ENCODE measurements around the gene PPCDC. TPM values are rescaled to one million over a fixed set of nuclear protein-coding genes. Genes with fewer than 3 reads are reported as not detected.

The PPCDC gene
- total RNA-seq, 1 experiment from 2014 or later, result 34.4 TPM

DNA sequence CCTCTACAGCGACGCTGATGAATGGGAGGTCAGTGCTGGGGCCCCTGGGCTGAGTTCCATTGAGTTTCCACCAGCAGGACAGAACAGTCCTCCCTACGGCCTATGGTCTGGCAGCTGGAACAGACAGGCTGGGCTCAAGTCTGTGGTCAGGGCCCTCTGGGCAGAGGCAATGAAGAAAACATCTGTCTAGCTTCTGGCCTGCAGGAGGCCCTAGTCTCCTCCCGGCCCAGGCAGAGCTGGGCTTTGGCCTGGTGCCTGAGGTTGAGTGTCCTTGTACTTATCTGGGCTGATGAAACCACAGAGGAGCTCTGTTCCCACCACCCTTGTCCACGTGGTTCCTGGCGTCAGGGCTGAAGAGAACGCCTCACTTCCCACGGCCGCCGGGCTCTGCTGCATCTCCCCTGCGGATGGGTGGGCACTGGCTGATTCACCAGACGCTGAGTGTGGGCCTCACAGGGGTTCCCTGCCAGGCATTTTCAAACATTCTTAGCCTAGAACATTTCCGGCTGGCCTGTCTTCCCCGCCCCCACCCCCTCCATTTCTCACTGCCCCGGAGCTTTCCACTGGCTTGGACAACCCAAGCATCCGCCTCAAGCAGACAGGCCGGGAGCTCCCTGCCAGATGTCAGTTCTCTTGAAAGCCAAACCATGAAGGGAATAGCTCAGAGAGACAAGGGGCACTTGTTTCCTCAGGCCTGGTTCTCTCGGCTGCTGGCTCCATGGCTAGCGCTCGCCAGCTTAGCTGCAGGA is 20.3 kb downstream of the PPCDC start:
- Histone ChIP-seq H3K27me3 (ENCODE audit: control insufficient read depth, insufficient read depth, low read length) (no peaks in the 10 kb centered on the region), H3K36me3 (replicated peaks; ENCODE audit: control insufficient read depth, insufficient read depth, low read length) (peaks cover 3% of the 10 kb centered on the region), H3K4me3 (ENCODE audit: insufficient read depth, low read depth, low read length) (no peak overlapping the region)
- DNase-seq, result no peak

DNA sequence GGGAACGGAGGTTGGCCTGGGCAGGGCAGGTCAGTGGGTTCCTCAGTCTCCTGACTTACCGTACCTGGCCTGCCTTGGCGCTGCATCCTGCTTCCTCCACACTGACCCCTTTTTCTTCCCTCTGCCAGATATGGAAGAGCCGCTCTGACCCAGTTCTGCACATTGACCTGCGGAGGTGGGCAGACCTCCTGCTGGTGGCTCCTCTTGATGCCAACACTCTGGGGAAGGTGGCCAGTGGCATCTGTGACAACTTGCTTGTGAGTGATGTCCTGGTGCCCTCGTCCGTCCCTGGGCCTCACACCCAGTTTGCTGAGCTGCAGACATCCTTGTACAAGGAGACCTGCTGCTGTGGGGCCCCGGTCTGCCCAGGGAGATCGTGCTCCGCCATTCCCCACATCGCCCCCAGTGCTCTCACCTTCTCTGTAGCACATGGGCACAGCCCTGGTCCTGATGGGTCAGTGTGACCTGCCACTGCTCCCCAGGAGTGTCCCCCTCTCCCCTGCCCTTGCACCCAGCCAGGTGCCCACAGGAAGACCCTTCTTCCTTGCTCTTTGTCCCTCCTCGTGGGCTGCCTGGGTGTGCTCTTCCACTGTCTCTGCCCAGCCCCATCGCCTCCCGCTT is 21.0 kb downstream of the PPCDC start:
- no peak overlapping the region for H3K4me3 ChIP-seq (ENCODE audit: insufficient read depth, low read depth, low read length)
- peaks cover 3% of the 10 kb centered on the region for H3K36me3 ChIP-seq (replicated peaks; ENCODE audit: control insufficient read depth, insufficient read depth, low read length)

DNA sequence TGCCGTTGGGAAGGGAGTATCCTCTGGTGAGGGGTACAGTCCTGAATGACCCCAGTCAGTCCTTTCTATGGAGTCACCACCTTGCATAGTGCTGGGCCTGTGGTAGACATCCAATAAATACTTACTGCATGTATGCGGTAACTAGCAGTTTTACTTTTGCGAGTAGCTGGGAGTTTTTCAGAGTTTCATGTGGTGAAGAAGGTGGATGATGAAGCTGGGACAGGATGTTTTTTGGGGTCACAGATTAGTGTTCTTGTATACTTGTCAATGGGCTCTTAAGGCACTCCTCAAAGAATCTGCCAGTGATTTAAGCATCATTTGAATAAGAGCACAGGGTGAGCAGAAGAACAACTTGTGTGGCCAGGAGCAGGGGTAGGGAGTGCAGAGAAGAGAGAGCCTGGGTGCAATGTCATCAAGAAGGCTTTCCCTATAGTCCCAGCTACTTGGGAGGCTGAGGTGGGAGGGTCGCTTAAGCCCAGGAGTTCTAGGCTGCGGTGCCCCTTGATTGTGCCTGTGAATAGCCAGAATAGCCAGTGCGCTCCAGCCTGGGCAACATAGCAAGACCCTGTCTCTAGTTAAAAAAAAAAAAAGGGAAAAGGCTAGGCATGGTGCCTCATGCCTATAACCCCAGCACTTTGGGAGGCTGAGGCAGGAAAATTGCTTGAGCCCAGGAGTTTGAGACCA is 22.1 kb downstream of the PPCDC start:
- Histone ChIP-seq H3K4me3 (ENCODE audit: insufficient read depth, low read depth, low read length) (no peak overlapping the region), H3K27me3 (ENCODE audit: control insufficient read depth, insufficient read depth, low read length) (no peaks in the 10 kb centered on the region), H3K36me3 (replicated peaks; ENCODE audit: control insufficient read depth, insufficient read depth, low read length) (peaks cover 3% of the 10 kb centered on the region)
- no peak for DNase-seq

More for the DNA sequence above, 21.0 kb downstream of the PPCDC start:
- H3K27me3 ChIP-seq (ENCODE audit: control insufficient read depth, insufficient read depth, low read length), result no peaks in the 10 kb centered on the region
- no peak for DNase-seq

DNA sequence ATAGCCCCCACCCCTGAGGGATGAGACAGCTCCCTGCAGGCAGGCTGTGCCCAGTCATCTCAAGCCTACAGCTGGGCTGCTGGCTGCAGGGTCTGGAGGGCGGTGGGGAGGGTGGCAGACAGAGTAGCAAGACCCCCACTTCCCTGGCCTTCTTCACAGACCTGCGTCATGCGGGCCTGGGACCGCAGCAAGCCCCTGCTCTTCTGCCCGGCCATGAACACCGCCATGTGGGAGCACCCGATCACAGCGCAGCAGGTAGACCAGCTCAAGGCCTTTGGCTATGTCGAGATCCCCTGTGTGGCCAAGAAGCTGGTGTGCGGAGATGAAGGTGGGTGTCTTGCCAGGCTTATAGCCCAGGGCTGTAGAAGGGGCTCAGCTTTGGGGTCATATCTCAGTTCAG is 25.0 kb downstream of the PPCDC start:
- DNase-seq, result no peak
- Histone ChIP-seq H3K4me3 (ENCODE audit: insufficient read depth, low read depth, low read length) (no peak overlapping the region), H3K27me3 (ENCODE audit: control insufficient read depth, insufficient read depth, low read length) (no peaks in the 10 kb centered on the region), H3K36me3 (replicated peaks; ENCODE audit: control insufficient read depth, insufficient read depth, low read length) (peaks cover 3% of the 10 kb centered on the region)

DNA sequence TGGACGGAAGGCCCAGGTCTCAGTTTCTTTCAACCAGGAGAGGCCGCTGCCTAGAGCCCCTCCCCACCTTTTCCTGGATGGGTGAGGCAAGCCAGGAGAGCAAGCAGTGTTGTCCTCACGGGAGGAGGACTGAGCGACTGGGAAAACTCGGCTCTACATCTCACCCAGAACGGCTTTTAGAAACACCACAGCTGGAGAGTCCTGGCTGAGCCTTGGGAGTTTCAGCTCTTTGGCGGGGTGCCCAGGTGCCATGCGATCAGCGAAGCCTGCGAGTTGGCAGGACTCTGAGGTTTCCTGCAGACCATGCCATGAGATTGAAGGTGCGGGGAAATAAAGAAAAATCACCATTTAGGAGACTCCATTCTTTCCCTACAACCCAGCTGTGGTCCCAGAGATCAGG is 26.0 kb downstream of the PPCDC start:
- Histone ChIP-seq H3K4me3 (ENCODE audit: insufficient read depth, low read depth, low read length) (no peak overlapping the region), H3K36me3 (replicated peaks; ENCODE audit: control insufficient read depth, insufficient read depth, low read length) (peaks cover 3% of the 10 kb centered on the region), H3K27me3 (ENCODE audit: control insufficient read depth, insufficient read depth, low read length) (no peaks in the 10 kb centered on the region)
- DNase-seq, result no peak

DNA sequence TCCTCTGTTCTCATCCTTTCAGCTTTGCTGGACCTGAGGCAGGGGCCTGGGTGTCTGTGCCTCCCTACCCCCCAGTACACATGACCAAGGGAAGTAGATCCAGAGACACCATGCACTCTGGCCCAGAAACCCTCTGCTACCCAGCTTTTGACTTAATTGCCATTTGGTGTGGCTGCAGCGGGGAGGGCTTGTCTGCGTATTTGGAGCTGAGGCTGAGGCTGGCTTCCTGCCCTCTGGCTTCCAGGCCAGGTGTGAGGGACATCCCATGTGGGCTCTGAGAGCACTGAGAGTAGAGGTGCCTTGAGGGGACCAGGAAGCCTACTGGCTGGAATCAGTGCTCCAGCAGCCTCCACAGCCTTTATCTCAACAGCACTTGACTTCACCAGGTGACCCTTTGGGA is 26.9 kb downstream of the PPCDC start:
- DNase-seq, result no peak
- Histone ChIP-seq H3K27me3 (ENCODE audit: control insufficient read depth, insufficient read depth, low read length) (no peaks in the 10 kb centered on the region), H3K4me3 (ENCODE audit: insufficient read depth, low read depth, low read length) (no peak overlapping the region), H3K36me3 (replicated peaks; ENCODE audit: control insufficient read depth, insufficient read depth, low read length) (peaks cover 2% of the 10 kb centered on the region; the same call in 1 of the 2 replicates)

DNA sequence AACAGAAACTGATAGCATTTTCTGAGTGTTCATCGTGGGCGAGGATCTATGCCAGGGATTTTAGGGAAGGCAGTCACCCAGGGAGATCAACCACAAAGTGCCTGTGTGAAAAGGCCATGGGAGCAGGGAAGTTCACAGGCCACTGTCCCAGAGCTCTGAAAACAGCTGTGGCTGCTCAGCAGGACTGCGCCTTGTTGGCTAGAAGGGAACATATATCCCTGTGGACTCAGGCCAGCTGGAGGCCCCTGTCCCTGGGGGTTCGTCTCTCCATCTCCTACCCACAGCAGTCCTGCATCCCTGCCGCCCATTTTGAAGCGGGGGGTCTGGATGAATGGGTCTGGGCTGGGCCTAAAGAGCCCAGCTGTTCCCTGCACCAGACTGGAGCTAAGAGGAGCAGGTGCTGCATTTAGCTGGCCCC is 27.8 kb downstream of the PPCDC start:
- peaks cover 2% of the 10 kb centered on the region; the same call in 1 of the 2 replicates for H3K36me3 ChIP-seq (replicated peaks; ENCODE audit: control insufficient read depth, insufficient read depth, low read length)

DNA sequence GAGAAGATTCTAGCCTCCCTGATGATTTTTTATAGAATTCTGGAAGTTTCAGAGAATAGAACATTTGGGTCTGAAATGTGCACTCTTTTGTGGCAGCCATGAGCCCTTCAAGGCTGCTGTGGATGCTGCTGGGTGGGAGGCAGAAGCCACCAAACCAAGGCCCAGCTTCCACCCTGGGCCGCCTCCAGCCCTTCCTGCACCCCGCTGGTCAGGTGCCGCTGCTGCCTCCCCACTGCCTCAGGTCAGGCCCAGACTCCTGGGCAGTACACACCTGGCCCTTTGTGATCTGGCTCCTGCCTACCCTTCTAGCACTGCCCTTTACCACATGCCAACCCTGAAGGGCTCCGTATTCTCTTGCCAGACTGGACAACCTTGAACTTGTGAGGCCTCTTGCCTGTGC is 28.3 kb downstream of the PPCDC start:
- Histone ChIP-seq H3K27me3 (ENCODE audit: control insufficient read depth, insufficient read depth, low read length) (no peaks in the 10 kb centered on the region), H3K36me3 (replicated peaks; ENCODE audit: control insufficient read depth, insufficient read depth, low read length) (peaks cover 2% of the 10 kb centered on the region; the same call in 1 of the 2 replicates)
- no peak for DNase-seq

More for the DNA sequence above, 27.8 kb downstream of the PPCDC start:
- Histone ChIP-seq H3K27me3 (ENCODE audit: control insufficient read depth, insufficient read depth, low read length) (no peaks in the 10 kb centered on the region), H3K4me3 (ENCODE audit: insufficient read depth, low read depth, low read length) (no peak overlapping the region)
- DNase-seq, result no peak

DNA sequence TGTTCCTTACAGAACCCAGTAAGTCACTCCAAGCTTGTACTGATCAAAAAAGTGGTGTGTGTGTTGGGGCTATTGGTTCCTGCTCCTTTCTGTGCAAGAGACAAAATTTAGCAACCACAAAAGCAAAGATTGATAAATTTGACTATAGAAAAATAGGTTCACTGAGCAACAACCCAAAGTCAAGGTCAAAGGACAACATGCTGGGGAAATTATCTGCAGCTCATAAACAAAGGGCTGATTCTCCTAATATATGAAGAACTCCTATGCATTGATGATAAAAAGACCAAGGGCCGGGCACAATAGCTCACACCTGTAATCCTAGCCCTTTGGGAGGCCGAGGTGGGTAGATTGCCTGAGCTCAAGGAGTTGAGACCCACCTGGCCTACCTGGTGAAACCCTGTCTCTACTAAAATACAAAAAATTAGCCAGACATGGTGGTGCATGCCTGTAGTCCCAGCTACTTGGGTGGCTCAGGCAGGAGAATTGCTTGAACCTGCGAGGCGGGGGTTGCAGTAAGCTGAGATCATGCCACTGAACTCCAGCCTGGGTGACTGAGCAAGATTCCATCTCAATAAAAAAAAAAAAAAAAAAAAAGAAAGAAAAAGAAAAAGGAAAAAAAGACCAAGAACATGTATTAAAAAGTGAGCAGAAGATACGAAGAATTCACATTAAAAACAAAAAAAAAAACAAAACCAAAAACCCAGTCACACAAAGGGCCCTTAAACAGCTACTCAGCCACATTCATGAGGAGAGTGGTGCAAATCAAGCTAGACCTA is 29.8 kb downstream of the PPCDC start:
- H3K4me3 ChIP-seq (ENCODE audit: insufficient read depth, low read depth, low read length), result no peak overlapping the region
- no peak for DNase-seq
- no peaks in the 10 kb centered on the region for H3K27me3 ChIP-seq (ENCODE audit: control insufficient read depth, insufficient read depth, low read length)
- peaks cover 2% of the 10 kb centered on the region; the same call in 1 of the 2 replicates for H3K36me3 ChIP-seq (replicated peaks; ENCODE audit: control insufficient read depth, insufficient read depth, low read length)

More for the DNA sequence above, 28.3 kb downstream of the PPCDC start:
- no peak overlapping the region for H3K4me3 ChIP-seq (ENCODE audit: insufficient read depth, low read depth, low read length)

DNA sequence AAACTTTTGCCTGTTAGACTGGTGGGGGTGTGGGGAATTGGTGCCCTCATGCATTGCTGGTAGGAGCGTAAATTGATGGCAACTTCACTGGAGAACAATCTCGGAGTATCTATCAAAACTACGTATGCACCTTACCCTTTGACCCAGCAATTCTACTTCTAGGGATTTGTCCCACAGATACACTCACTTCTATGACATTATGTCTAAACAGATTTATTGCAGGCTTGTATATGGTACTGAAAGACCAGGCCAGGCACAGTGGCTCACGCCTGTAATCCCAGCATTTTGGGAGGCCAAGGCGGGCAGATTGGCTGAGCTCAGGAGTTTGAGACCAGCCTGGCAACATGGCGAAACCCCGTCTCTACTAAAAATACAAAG is 30.3 kb downstream of the PPCDC start:
- Histone ChIP-seq H3K4me3 (ENCODE audit: insufficient read depth, low read depth, low read length) (no peak overlapping the region), H3K36me3 (replicated peaks; ENCODE audit: control insufficient read depth, insufficient read depth, low read length) (no peaks in the 10 kb centered on the region), H3K27me3 (ENCODE audit: control insufficient read depth, insufficient read depth, low read length) (no peaks in the 10 kb centered on the region)
- DNase-seq, result no peak

DNA sequence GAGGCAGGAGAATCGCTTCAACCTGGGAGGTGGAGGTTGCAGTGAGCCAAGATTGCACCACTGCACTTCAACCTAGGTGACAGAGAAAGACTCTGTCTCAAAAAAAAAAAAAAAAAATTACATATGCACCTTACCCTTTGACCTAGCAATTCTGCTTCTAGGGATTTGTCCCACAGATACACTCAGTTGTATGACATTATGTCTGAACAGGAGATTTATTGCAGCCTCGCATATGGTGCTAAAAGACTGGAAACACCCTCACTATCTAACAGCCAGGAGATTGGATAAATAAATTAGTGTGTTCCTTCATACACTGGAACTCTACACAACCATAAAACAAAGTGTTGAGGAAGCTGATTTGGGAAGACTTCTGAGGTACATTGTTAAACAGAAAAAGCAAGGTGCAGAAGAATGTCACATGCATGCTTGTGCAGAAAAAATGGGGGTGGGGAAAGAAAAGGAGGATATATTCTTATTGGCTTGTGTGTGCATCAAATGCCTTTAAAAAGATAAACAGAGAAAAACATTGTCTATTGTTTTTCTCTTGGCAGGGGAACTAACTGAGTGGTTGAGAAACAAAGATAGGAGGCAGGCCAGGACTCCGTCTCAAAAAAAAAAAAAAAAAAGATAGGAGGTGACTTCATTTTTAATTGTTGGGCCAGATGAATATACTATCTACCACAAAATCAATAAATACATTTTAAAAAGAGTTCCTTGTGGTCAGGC is 30.9 kb downstream of the PPCDC start:
- Histone ChIP-seq H3K27me3 (ENCODE audit: control insufficient read depth, insufficient read depth, low read length) (no peaks in the 10 kb centered on the region), H3K36me3 (replicated peaks; ENCODE audit: control insufficient read depth, insufficient read depth, low read length) (no peaks in the 10 kb centered on the region), H3K4me3 (ENCODE audit: insufficient read depth, low read depth, low read length) (no peak overlapping the region)
- no peak for DNase-seq

DNA sequence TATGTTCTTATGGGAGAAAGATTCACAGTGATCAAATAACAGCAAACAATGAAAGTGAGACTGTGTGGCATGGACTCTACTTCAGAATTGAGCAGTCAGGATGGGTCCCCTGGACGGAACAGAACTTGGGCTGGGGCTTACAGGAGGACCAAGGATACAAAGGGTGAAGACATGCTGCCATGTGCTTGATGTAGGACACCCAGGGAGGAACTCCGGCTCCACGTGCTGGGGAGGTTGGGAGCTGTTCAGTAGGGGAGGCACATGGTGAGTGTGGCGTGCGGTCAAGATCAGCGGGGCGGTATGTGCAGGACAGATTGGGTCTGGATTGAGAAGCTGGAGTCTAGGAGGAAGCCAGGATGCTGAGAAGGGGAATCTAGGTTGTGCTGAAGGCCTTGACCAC is 32.6 kb downstream of the PPCDC start:
- DNase-seq, result no peak
- Histone ChIP-seq H3K27me3 (ENCODE audit: control insufficient read depth, insufficient read depth, low read length) (no peaks in the 10 kb centered on the region), H3K36me3 (replicated peaks; ENCODE audit: control insufficient read depth, insufficient read depth, low read length) (no peaks in the 10 kb centered on the region), H3K4me3 (ENCODE audit: insufficient read depth, low read depth, low read length) (no peak overlapping the region)

DNA sequence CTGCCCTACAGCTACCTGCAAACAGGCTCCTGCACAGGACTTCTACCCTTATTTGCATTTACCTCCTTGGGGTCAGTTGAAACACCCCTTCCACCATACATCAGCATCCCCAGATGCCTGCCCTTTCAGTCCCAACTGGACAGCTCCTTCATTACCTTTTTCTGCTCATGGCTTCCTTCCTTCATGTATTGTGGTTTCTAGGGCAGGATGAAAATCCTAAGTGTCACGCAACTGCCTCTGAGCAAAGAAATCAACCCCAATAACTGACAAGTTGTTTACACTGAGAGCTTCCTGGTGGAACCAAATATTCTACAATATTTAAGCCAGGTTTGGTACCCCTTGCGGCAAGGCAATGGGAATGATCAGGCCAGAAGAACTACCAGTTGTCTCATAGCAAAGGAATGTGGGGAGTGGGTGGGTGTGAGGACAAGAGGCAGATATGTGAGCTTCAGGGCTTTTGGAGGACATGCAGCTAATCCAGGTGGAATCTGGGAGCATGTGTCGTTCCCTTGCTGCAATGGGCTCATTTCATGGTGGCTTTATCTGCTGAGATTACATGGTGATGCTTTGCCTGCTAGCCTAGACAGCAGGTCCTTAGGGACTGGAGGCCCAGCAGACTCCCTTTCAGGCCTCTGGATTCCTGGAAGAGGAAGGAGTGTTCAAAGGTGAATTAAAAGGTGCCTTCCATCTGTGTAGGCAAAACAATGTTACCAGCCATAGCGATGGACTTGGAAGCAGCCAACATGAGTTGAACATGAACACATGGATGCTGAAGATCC is 34.9 kb downstream of the PPCDC start:
- H3K4me3 ChIP-seq (ENCODE audit: insufficient read depth, low read depth, low read length), result no peak overlapping the region
- DNase-seq, result no peak
- no peaks in the 10 kb centered on the region for H3K36me3 ChIP-seq (replicated peaks; ENCODE audit: control insufficient read depth, insufficient read depth, low read length)
- no peaks in the 10 kb centered on the region for H3K27me3 ChIP-seq (ENCODE audit: control insufficient read depth, insufficient read depth, low read length)

Measured in H7 (cell line).